ENCODE data around the gene CACNG7. TPM values are rescaled to one million over a fixed set of nuclear protein-coding genes. Genes with fewer than 3 reads are reported as not detected.
A peak's percentile ranks its signal among the peaks of the same experiment; 100 is the strongest.

CACNG7 gene
- polyA plus RNA-seq, 3 donors, result not detected

DNA sequence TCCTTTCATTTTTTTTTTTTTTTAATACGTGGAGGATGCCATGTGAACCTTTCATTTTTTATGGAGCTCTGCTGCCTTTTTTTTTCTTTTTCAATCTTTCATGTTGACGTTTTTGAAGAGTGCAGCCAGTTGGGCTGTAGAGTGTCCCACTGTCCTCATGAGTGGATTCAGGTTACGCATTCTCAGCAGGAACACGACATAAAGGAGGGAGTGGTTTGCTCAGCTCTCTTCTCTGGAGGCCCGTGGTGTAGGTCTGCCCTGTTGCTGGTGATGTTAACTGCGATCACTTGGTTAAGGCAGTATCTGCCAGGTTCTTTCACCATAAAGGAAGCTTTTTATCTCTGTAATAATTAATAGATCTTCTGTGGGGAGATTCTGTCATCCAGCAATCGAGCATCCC, 27.0 kb downstream of the CACNG7 start:
- Histone ChIP-seq H3K27me3 (ENCODE audit: control insufficient read depth in 2 of 2, insufficient read depth in 2 of 2, low read length in 2 of 2) (peaks cover under 1 to 8% of the 10 kb centered on the region in 2 donors), H2AFZ (ENCODE audit: insufficient read depth, low read depth, low read length, poor library complexity, severe bottlenecking) (no peak overlapping the region), H3K27ac (ENCODE audit: low read depth in 1 of 2, low read length in 2 of 2) (no peak overlapping the region), H3K79me2 (ENCODE audit: insufficient read depth, low read length) (no peaks in the 10 kb centered on the region), H3K4me2 (replicated peaks; ENCODE audit: extremely low read depth, low read length, poor library complexity, severe bottlenecking) (no peak overlapping the region), H3K9me3 (replicated peaks in 1 of 2; ENCODE audit: control insufficient read depth in 1 of 2, insufficient read depth in 1 of 2, low read length in 2 of 2) (no peaks in the 10 kb centered on the region), H3K36me3 (replicated peaks in 1 of 2; ENCODE audit: control insufficient read depth in 1 of 2, insufficient read depth in 2 of 2, low read length in 2 of 2) (no peaks in the 10 kb centered on the region), H3K4me3 (replicated peaks in 1 of 3; ENCODE audit: low read depth in 2 of 3, low read length in 3 of 3) (no peak overlapping the region), H3K9ac (ENCODE audit: insufficient read depth, low read length, poor library complexity, severe bottlenecking) (no peak overlapping the region), H4K20me1 (ENCODE audit: insufficient read depth, low read length) (no peaks in the 10 kb centered on the region), H3K4me1 (ENCODE audit: control insufficient read depth in 1 of 2, insufficient read depth in 2 of 2, low read length in 2 of 2) (no peaks in the 10 kb centered on the region)
- Mint-ChIP-seq H3K9me3 (peaks cover 0 to 2% (median 1%) of the 10 kb centered on the region in 7 donors), H3K4me3 (no peak overlapping the region), H3K36me3 (no peaks in the 10 kb centered on the region), H3K27ac (no peak overlapping the region), H3K27me3 (ENCODE audit: low read depth in 3 of 3) (peaks cover 25 to 37% (median 35%) of the 10 kb centered on the region in 3 donors), H3K4me1 (no peaks in the 10 kb centered on the region)
- 73% methylated on average over 2 of the region's 7 CpGs for WGBS (ENCODE audit: insufficient coverage)
- TF ChIP-seq, protein P1, sequence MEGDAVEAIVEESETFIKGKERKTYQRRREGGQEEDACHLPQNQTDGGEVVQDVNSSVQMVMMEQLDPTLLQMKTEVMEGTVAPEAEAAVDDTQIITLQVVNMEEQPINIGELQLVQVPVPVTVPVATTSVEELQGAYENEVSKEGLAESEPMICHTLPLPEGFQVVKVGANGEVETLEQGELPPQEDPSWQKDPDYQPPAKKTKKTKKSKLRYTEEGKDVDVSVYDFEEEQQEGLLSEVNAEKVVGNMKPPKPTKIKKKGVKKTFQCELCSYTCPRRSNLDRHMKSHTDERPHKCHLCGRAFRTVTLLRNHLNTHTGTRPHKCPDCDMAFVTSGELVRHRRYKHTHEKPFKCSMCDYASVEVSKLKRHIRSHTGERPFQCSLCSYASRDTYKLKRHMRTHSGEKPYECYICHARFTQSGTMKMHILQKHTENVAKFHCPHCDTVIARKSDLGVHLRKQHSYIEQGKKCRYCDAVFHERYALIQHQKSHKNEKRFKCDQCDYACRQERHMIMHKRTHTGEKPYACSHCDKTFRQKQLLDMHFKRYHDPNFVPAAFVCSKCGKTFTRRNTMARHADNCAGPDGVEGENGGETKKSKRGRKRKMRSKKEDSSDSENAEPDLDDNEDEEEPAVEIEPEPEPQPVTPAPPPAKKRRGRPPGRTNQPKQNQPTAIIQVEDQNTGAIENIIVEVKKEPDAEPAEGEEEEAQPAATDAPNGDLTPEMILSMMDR (IDR thresholded peaks at IDR 0.05), result no peak
- no peak for DNase-seq
- intact Hi-C loops (cut with micrococcal nuclease), result no loop called here

DNA sequence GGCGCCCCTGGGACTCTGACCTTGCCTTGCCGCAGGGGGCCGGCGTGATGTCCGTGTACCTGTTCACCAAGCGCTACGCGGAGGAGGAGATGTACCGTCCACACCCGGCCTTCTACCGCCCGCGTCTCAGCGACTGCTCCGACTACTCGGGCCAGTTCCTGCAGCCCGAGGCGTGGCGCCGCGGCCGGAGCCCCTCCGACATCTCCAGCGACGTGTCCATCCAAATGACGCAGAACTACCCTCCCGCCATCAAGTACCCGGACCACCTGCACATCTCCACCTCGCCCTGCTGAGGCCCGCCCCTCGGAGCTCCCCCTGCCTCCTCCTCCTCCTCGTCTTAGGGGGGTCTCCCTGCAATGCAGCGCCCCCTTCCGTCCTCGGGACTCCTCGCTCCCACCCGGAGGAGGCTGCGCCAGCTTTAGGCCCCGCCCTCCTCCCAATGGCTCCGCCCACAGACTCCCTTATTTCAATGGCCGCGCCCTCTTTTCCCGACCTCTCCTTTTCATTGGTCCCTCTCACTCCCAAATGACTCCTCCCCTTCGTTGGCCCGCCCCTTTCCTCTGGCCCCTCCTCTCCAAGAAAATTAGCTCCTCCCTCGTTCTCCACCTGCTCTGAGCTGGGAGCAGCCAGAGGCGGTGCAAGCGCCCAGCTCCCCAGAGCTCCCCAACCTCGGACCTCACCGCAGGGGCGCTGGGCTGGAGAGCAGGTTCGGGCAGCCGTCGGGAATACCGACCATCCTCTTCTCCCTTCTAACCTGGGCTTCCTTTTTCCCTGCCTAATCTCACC, 33.1 kb downstream of the CACNG7 start:
- Histone ChIP-seq H3K4me3 (replicated peaks in 1 of 3; ENCODE audit: low read depth in 2 of 3, low read length in 3 of 3) (no peak overlapping the region), H3K9ac (ENCODE audit: insufficient read depth, low read length, poor library complexity, severe bottlenecking) (no peak overlapping the region), H3K9me3 (replicated peaks in 1 of 2; ENCODE audit: control insufficient read depth in 1 of 2, insufficient read depth in 1 of 2, low read length in 2 of 2) (peaks cover 6 to 20% of the 10 kb centered on the region in 2 donors), H3K27me3 (ENCODE audit: control insufficient read depth in 2 of 2, insufficient read depth in 2 of 2, low read length in 2 of 2) (peaks cover 22 to 48% of the 10 kb centered on the region in 2 donors), H3K79me2 (ENCODE audit: insufficient read depth, low read length) (no peaks in the 10 kb centered on the region), H4K20me1 (ENCODE audit: insufficient read depth, low read length) (no peaks in the 10 kb centered on the region), H3K4me1 (ENCODE audit: control insufficient read depth in 1 of 2, insufficient read depth in 2 of 2, low read length in 2 of 2) (no peaks in the 10 kb centered on the region), H2AFZ (ENCODE audit: insufficient read depth, low read depth, low read length, poor library complexity, severe bottlenecking) (no peak overlapping the region), H3K36me3 (replicated peaks in 1 of 2; ENCODE audit: control insufficient read depth in 1 of 2, insufficient read depth in 2 of 2, low read length in 2 of 2) (no peaks in the 10 kb centered on the region), H3K27ac (ENCODE audit: low read depth in 1 of 2, low read length in 2 of 2) (no peak overlapping the region), H3K4me2 (replicated peaks; ENCODE audit: extremely low read depth, low read length, poor library complexity, severe bottlenecking) (no peak overlapping the region)
- 13% methylated on average over 48 of the region's 55 CpGs for WGBS (ENCODE audit: insufficient coverage)
- H3K36me3 Mint-ChIP-seq, result peaks cover 5 to 7% of the 10 kb centered on the region in 2 donors
- H3K27me3 Mint-ChIP-seq (ENCODE audit: low read depth in 3 of 3), result peaks cover 52 to 67% (median 66%) of the 10 kb centered on the region in 3 donors
- no peak for DNase-seq
- H3K27ac Mint-ChIP-seq, result no peak overlapping the region
- TF ChIP-seq, protein P1 (IDR thresholded peaks at IDR 0.05), result no peak
- intact Hi-C loops (cut with micrococcal nuclease), result no loop called here
- H3K4me1 Mint-ChIP-seq, result peaks cover 5% of the 10 kb centered on the region
- H3K4me3 Mint-ChIP-seq, result peak overlapping the region in 1 of 2 donors; percentile 85
- peaks cover 12 to 19% (median 14%) of the 10 kb centered on the region in 7 donors for H3K9me3 Mint-ChIP-seq

All from CD14-positive monocyte (primary cell).